ENCODE measurements around the gene DBT.
"Not testable (repeated sequence)": the region's sequence is repeated elsewhere in the genome, so short reads cannot be mapped to it uniquely, and the experiment has no call there.

Gene DBT

DNA sequence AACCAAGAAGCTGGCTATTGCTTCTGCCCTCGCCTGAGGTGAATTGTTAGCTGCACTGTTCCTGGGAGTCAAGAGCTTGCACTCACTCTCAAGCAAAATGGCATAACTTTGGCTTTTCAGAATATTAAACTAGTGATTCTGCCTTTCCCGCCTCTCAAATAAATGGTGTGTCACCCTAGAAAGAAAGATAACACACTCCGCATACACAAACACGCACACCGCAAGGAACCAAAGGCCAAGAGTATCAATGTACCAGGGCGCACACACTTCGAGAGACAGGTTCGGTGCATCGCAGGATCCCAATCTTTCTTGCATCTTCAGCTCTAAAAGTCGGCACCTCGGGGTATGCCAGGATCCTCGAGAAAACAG, 15.9 kb upstream of the DBT start:
- no peak for TF ChIP-seq ZFX (IDR thresholded peaks at IDR 0.05)
- TF ChIP-seq, protein P1, sequence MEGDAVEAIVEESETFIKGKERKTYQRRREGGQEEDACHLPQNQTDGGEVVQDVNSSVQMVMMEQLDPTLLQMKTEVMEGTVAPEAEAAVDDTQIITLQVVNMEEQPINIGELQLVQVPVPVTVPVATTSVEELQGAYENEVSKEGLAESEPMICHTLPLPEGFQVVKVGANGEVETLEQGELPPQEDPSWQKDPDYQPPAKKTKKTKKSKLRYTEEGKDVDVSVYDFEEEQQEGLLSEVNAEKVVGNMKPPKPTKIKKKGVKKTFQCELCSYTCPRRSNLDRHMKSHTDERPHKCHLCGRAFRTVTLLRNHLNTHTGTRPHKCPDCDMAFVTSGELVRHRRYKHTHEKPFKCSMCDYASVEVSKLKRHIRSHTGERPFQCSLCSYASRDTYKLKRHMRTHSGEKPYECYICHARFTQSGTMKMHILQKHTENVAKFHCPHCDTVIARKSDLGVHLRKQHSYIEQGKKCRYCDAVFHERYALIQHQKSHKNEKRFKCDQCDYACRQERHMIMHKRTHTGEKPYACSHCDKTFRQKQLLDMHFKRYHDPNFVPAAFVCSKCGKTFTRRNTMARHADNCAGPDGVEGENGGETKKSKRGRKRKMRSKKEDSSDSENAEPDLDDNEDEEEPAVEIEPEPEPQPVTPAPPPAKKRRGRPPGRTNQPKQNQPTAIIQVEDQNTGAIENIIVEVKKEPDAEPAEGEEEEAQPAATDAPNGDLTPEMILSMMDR (conservative IDR thresholded peaks at IDR 0.05), result no peak
- H3K27ac ChIP-seq, result peak overlapping the region; percentile 93

DNA sequence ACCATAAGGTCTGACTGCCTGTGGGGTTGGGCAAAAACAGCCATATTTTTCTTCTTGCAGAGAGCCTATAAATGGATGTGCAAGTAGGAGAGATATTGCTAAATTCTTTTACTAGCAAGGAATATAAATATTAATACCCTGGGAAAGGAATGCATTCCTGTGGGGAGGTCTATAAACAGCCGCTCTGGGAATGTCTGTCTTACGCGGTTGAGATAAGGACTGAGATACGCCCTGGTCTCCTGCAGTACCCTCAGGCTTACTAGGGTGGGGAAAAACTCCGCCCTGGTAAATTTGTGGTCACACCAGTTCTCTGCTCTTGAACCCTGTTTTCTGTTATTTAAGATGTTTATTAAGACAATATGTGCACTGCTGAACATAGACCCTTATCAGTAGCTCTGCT, 14.4 kb upstream of the DBT start:
- H3K27ac ChIP-seq, result not testable (repeated sequence)

DNA sequence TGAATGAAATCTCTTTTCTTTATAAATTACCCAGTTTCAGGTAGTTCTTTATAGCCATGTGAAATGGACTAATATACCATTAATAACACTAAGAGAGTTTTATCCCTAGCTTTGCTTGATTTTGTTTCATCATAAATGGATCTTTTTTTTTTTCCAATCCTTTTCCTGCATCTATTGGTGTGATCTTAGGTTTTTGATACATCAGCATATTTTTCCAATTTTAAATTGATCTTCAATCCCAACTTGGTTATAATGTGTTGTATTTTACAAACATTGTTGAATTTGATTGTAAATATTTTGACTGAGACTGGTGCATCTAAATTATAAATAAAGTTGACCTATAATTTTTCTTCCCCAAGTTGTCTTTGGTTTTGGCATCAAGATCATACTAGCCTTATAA, 12.1 kb upstream of the DBT start:
- TF ChIP-seq, protein P1 (conservative IDR thresholded peaks at IDR 0.05), result no peak
- no peak for TF ChIP-seq ZFX (IDR thresholded peaks at IDR 0.05)
- no peak overlapping the region for H3K27ac ChIP-seq

DNA sequence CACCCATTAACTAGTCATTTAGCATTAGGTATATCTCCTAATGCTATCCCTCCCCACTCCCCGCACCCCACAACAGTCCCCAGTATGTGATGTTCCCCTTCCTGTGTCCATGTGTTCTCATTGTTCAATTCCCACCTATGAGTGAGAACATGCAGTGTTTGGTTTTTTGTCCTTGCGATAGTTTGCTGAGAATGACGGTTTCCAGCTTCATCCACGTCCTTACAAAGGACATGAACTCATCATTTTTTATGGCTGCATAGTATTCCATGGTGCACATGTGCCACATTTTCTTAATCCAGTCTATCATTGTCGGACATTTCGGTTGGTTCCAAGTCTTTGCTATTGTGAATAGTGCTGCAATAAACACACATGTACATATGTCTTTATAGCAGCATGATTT, 8.8 kb upstream of the DBT start:
- H3K27ac ChIP-seq, result not testable (repeated sequence)

DNA sequence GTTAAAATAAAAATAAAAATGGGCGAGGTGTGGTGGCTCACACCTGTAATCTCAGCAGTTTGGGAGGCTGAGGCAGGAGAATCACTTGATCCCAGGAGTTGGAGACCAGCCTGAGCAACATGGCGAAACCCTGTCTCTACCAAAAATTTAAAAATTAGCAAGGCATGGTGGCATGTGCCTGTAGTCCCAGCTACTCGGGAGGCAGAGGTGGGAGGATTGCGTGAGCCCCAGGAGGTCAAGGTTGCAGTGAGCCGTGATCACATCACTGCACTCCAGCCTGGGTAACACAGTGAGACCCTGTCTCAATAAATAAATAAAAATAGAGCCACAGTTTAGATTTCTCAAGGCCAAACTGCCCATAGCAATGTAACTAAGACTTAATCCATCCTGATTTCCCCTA, 6.6 kb upstream of the DBT start:
- not testable (repeated sequence) for H3K27ac ChIP-seq

DNA sequence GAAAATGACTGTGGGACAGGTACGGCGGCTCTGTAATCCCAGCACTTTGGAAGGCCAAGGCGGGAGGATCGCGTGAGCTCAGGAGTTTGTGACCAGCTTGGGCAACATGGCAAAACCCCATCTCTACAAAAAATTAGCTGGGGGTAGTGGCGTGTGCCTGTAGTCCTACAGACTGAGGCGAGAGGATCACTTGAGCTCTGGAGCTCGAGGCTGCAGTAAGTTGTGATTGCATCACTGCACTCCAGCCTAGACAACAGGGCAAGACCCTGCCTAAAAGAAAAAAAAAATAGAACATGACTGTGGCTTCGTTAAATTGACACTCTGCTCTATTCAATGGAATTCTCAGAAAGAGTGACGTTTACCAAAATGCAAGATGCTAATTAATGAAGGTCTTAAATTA, 3.9 kb upstream of the DBT start:
- TF ChIP-seq, protein P1 (conservative IDR thresholded peaks at IDR 0.05), result no peak
- no peak for TF ChIP-seq ZFX (IDR thresholded peaks at IDR 0.05)
- peak overlapping the region; percentile 93 for H3K27ac ChIP-seq

DNA sequence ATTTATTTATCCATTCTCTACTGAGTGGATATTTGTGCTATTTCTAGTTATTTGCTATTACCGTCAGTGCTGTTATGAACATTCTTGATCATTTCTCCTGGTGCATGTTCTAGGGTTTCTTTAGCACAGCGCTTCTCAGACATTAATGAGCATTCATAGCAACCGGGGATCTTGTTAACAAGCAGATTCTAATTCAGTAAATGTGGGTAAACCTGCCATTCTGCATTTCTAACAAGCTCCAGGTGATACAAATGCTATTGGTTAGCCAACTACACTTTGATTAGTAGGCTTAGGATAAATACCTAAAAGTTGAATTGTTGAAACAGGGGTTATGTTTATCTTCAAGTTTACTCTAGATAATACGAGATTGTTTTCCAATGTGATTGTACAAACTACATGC, 3.3 kb upstream of the DBT start:
- TF ChIP-seq ZFX (IDR thresholded peaks at IDR 0.05), result no peak
- TF ChIP-seq, protein P1 (conservative IDR thresholded peaks at IDR 0.05), result no peak
- H3K27ac ChIP-seq, result peak overlapping the region; percentile 93; the same call in 1 of the 2 replicates

DNA sequence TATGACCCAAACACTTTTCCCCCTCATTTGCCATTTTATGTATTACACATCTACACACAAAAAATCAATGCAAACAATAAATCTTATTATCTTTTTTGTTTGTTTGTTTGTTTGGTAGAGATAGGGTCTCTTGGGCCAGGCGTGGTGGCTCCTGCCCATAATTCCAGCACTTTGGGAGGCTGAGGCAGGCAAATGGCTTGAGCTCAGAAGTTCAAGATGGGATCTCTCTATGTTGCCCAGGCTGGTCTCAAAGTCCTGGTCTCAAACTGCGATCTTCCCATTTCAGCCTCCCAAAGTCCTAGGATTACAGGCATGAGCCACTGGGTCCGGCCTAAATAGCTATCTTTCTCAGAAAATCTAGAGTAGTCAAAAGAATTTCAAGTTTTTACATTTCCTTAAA, 1.2 kb upstream of the DBT start:
- H3K27ac ChIP-seq, result peak overlapping the region; percentile 74
- TF ChIP-seq ZFX (IDR thresholded peaks at IDR 0.05), result no peak
- TF ChIP-seq, protein P1 (conservative IDR thresholded peaks at IDR 0.05), result no peak

DNA sequence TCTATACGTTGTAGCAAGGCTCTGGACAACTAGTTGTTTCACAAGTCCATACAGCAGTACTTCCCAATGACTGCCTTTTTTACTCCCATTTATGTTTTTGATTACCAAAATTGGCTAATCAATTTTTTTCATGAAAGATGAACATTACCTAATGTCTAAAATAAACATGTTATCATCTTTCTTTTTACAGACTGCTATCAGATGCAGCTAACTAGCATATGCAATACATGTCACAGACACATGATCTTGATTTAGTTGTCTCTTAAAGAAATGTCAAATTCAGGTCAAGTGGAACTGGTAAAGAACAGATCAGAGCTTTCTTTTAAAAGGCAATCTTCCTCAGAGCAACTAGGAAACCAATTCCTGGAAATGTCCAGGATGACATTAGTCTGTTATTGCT, 630 bp upstream of the DBT start:
- no peak for TF ChIP-seq ZFX (IDR thresholded peaks at IDR 0.05)
- TF ChIP-seq, protein P1 (conservative IDR thresholded peaks at IDR 0.05), result no peak
- H3K27ac ChIP-seq, result peak overlapping the region; percentile 98; the same call in 1 of the 2 replicates
